Stimulated activated CD4-positive, alpha-beta T cell treated with anti-CD3 and anti-CD28 coated beads, Interleukin-2, amount 100 ng/mL, for 24 hours (primary cell): ENCODE data around the gene SMG5.
"Not testable (repeated sequence)": the region's sequence is repeated elsewhere in the genome, so short reads cannot be mapped to it uniquely, and the experiment has no call there.

Experiments
- DNase-seq, 2 donors: peaks; one replicate each; pipeline ENCODE4 v3.0.0-alpha.2; 2020

Gene SMG5, protein sequence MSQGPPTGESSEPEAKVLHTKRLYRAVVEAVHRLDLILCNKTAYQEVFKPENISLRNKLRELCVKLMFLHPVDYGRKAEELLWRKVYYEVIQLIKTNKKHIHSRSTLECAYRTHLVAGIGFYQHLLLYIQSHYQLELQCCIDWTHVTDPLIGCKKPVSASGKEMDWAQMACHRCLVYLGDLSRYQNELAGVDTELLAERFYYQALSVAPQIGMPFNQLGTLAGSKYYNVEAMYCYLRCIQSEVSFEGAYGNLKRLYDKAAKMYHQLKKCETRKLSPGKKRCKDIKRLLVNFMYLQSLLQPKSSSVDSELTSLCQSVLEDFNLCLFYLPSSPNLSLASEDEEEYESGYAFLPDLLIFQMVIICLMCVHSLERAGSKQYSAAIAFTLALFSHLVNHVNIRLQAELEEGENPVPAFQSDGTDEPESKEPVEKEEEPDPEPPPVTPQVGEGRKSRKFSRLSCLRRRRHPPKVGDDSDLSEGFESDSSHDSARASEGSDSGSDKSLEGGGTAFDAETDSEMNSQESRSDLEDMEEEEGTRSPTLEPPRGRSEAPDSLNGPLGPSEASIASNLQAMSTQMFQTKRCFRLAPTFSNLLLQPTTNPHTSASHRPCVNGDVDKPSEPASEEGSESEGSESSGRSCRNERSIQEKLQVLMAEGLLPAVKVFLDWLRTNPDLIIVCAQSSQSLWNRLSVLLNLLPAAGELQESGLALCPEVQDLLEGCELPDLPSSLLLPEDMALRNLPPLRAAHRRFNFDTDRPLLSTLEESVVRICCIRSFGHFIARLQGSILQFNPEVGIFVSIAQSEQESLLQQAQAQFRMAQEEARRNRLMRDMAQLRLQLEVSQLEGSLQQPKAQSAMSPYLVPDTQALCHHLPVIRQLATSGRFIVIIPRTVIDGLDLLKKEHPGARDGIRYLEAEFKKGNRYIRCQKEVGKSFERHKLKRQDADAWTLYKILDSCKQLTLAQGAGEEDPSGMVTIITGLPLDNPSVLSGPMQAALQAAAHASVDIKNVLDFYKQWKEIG

DNA sequence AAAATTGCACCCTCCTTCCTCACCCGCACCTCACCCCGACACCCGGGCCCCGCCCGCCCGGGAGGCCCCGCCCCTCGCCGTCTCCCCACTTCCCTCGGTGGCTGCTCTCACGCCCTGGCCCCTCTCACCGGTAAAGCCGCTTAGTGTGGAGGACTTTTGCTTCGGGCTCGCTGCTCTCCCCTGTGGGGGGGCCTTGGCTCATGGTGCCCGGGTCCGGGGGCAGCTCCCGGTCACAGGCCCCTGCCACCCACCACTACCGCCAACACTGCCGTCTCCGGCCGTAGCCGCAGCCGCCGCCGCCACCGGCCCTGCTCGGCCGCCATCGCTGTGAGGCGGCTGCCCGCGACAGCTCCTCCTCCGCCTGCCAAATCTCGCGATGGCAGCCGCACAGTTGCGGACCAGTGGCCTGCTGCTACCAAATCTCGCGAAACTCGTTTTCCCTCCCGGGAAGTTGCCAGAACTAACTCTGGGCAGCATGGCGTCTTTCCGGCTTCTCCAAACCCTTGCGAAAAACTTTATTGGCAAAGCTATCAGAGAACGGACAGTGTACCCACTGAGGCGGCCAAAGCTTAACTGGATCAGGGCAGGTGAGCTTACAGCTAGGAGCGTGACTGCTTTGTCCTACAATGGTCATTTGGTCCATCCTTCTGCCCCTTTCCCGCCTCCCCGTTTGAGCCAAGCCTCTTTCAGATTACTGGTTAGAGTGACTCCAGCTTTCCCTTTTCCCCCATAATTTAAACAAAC is at the start of gene SMG5:
TSS of gene SMG5 (minus strand) at position 347 of the 744 bp plus-strand sequence. CDS start at position 202, 145 bp downstream.
- DNase-seq, result peak; percentile 94 to 95

DNA sequence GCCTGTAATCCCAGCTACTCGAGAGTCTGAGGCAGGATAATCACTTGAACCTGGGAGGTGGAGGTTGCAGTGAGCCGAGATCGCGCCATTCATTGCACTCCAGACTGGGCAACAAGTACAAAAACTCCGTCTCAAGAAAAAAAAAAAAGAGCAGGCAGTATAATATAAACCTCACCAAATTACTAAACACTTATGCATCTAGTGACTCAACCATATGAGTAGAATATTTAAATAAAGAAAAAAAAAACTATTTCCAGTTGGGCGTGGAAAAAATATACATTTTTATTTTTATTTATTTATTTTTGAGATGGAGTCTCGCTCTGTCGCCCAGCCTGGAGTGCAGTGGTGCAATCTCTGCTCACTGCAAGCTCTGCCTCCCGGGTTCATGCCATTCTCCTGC is 40.6 kb upstream of the SMG5 start:
- not testable (repeated sequence) for DNase-seq

DNA sequence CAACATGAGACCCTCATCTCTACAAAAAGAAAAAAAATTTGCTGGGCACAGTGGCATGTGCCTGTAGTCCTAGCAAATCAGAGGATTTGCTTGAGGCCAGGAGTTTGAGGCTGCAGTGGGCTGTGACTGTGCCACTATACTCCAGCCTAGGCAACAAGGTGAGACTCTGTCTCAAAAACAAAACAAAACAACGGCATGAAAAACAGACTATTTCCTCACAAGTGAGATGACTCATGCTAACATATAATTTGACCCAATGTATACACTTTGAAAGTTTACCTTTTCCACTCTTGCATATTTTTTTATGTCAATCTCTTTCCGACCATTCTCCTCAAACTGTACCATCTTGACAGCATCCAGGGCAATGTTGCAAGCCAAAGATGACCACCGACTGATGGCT is 37.9 kb upstream of the SMG5 start:
- no peak for DNase-seq

DNA sequence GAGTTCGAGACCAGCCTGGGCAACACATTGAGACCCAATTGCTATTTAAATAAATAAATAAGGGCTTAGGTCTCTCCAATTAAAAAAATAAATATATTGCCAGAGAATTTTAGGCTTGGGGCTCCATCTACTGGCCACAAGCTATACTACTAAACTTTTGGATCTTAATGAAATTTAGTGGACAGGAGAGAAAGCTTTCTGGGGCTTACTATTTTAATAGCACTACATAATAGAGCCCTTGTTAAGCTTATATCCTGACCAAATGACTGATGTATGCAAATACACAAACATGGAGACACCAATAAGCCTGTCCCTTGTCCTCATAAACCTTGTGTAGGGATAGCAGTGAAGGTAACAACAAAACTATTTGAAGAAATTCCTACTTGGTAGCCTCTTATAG is 37.0 kb upstream of the SMG5 start:
- no peak for DNase-seq

DNA sequence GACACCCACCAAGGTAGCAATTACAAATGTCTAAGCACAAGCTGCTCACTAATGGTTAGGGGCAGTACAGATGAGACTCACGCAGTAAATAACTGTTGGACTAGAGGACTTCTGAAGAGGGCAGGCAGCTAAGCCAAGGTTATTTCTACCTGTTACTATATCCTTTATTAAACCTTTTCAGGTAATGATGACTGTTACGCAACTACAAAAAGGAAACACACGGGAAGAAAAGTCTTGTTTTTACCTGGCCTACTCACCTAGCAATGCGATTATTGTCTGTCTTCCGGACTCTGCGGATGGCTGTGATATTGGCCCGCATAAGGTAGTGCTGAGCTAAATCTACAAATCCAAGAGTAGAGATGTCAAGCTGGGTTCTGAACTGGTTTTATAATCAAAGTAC is 34.3 kb upstream of the SMG5 start:
- DNase-seq, result no peak

DNA sequence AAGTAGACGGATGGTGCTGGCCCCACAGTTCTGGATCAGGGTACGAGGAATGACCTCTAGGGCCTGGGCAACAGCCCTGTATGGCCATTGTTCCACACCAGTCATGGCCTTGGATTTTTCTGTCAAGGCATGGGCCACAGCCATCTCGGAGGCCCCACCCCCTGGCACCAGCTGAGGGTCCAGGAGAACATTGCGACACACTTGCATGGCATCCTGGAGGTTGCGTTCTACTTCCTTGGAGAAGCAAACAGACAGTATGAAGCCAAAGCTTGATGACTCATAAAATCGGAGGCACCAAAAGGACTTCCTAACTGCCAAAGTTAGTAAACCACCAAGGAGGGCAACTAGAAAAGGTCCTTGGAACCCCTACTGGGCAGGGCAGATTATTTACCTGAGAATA is 28.3 kb upstream of the SMG5 start:
- no peak for DNase-seq

DNA sequence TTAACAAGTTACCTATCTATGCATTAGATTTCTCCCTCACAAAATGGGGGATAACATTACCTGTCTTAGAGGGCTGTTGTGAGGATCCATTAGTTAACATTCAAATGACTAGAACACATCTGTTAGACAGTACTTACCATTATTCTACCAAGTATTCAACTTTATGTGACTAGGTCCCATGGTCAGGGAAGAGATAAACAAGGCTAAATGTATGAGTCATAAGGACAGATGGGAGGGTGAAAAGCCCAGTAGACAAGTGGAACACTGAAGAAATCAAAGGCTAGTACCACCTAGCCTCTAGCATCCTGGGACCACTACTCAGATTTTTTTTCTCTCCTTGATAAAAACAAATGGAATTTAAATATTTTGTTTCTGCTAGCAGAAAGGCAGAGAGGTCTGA is 25.5 kb upstream of the SMG5 start:
- DNase-seq, result no peak

DNA sequence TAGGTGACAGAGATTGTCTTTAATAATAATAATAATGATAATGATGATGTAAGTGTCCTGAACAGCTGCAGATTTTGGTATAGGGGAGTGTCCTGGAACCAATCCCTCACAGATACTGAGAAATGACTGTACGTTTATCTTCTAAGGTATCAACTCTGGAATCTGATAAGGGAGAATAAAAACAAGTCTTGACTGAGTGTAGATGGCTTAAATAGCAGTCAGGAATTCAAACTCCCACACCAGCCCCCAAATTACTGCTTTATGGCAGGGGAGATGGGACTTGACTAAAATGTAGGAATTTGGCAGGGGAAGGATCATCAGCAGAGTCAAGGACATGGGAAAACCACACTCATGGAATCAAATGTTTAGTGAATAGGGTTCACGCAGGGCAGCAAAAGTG is 22.6 kb upstream of the SMG5 start:
- no peak for DNase-seq

DNA sequence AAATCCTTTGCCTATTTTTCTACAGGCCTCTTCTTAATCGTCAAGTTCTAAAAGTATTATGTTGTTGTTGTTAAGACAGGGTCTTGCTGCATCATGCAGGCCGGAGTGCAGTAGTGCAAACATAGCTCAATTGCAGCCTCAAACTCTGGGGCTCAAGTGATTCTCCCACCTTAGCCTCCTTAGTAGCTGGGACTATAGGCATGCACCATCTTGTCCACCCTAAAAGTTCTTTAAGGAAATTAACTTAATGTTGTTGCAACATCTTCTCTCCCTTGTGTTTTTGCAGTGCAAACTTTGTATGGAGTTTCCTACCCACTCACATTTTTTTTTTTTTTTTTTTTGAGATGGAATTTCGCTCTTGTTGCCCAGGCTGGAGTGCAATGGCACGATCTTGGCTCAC is 20.6 kb upstream of the SMG5 start:
- no peak for DNase-seq

DNA sequence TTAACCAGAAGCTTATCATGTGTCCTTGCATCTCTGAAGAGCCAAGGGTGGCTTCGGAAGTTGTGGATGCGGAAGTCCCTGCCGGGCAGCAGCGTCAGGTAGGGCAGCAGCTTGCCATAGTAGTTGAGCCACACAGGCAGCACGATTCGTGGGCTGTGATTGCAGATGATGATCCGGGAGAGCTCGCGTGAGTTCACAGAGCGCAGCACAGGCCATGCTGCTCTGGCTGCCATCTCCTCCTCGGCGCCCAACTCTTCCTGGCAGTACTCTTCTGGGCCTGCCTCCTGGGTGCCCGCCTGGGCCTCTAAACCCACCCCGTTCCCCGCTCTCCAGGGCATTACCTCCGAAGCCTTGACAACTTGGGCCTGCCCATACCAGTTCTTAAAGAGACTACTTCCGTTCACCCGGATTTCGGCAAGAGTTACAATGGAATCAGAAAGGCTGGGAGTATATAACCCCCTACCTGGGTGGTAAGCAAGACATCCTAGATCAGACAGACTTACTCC is 16.3 kb upstream of the SMG5 start, which contains the start of gene VHLL:
TSS of gene VHLL (minus strand) at position 456 of the 506 bp plus-strand sequence. CDS start at position 338, 118 bp downstream.
- DNase-seq, result no peak

DNA sequence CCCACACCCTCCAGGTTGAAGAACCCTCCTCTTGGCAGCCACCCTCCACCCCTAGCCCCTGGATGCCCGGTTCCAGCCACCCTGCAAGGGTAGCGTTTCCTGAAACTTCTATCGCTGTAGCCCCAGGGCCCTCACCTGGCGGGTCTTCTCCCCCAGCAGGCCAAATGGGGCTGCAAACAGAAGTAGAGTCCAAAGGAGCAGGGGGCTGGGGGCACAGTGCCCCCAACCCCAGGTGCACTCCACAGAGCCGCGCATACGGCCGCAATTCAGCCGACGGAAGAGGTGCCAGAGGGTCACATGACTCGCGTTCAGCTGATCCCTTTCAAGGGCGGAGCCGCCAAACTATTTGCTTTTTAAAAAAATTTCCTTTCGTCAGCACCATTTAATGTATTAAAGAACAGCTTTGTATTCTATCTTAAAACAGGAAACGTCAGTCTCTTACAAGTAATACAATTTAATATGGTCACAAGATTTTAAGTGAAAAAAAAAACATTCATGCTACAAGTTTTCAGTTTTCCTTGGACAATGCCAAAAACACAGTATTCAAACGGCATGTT is 12.8 kb upstream of the SMG5 start, which contains the start of gene GLMP:
TSS of gene GLMP (minus strand) at position 289 of the 557 bp plus-strand sequence. CDS start at position 255, 34 bp downstream.
- peak; percentile 60 to 61 for DNase-seq

DNA sequence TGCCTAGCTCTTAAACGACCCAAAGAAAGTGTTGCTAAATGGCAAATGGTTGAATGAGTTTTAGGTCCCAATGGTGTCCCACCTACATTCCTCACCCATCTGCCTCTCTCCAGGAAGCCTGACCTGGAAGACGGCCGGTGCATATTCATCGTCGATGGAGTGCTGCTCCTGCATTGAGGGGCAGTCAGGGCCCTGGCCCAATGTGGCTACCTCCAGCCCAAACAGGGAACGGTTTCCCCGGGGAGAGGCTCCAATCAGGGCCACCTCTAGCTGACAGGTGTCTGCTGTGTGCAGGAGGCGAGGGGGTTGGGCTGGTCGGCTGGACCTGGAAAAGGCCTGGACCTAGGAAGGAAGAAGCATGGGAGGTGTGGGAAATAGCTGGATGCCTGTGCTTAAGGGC is 11.3 kb upstream of the SMG5 start:
- DNase-seq, result no peak

DNA sequence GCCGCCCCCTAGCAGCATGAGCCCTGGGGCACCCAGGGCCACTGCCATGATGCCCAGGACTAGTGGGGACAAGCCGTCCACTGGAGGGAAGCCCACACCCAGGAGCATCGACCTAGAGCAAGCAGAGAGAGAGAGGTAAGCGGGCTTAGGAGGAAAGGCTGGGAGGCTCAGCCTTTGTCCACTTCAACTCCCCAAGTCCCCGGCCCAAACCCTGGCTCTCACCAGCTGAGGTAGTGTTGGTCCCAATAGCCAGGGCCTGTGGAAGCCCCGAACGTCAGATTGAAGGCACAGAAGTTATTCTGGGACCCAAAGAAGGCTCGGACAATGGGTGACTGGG is 10.4 kb upstream of the SMG5 start:
- DNase-seq, result no peak

DNA sequence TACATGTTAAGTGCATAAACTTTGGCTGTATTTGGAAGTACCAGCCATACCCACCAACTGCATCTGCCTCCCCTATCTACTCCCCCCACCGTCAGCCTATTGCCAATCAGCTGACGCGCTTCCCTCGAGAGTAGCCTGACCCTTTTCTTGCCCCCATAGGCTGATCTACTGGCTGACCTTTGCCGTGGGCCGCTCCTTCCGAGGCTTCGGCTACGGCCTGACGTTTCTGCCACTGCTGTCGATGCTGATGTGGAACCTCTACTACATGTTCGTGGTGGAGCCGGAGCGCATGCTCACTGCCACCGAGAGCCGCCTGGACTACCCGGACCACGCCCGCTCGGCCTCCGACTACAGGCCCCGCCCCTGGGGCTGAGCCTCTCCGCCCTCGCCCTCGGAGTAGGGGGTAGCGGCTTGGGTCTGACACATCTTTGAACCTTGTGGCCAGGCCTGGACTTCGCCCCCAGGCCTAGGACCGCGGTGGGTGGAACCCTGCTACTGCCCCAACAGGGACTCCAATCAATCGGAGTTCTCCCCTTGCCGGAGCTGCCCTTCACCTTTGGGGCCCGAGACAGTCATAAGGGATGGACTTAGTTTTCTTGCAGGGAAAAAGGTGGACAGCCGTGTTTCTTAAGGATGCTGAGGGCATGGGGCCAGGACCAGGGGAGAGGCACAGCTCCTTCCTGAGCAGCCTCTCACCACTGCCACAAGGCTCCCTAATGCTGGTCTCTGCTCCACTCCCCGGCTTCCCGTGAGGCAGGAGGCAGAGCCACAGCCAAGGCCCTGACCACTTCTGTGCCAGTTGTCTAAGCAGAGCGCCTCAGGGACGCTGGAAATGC is 8.8 kb upstream of the SMG5 start:
- peak in 1 of 2 donors; percentile 42 for DNase-seq

DNA sequence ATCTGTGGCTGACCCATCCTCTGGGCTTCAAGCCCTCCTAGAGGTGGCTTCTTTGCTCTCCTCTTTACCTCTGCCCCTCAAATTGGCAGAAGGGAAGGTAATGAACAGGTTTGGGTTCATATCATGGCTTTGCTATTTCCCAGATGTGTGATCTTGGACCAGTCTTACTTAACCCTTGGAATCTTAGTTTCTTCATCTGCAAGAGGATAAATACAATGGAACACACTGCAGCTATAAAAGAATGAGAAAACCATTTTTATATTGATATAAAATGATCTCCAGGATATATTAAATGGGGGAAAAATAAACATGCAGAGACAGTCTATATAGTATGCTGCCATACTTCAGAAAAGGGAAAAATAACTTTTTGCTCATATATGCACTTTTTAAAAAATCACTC is 7.2 kb upstream of the SMG5 start:
- no peak for DNase-seq

DNA sequence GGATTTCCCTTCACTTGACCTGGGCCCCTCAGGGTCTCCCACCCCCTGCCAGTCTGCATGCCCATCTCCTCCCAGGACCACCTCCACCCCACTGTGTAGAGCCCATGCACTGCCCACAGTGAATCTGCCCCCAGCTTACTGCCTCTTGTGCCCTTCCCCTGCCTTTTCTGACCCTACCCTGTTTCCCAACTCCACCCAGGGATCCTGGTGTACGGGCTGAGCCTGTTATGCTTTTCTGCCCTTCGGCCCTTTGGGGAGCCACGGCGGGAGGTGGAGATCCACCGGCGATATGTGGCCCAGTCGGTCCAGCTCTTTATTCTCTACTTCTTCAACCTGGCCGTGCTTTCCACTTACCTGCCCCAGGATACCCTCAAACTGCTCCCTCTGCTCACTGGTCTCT is 3.4 kb upstream of the SMG5 start:
- no peak for DNase-seq

DNA sequence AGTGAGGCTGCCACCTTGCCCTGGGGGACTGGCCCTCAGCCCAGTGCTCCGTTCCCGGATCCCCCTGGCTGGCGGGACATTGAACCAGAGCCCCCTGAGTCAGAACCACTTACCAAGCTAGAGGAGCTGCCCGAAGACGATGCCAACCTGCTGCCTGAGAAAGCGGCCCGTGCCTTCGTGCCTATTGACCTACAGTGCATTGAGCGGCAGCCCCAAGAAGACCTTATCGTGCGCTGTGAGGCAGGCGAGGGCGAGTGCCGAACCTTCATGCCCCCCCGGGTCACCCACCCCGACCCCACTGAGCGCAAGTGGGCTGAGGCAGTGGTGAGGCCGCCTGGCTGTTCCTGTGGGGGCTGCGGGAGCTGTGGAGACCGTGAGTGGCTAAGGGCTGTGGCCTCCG is 2.8 kb upstream of the SMG5 start:
- DNase-seq, result no peak

DNA sequence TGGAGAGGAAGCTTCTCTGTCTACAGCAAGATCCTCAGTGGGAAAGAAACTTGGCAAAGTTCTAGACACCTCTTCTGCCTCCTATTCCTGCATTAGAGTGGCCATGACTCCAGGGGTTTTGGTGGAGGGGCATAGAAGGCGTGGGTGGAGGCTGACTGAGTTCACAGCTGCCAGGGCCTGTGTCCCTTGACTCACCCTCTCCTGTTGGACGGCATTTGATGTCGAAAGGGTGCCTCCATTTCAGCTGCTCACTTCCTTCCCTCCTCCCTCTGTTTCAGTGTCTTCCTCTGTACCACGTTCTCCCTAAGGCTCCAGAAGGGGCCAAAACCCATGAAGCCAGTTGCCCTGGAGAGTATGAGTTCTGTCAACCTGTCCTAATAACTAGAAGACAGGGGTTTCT is 2.1 kb upstream of the SMG5 start:
- DNase-seq, result no peak

DNA sequence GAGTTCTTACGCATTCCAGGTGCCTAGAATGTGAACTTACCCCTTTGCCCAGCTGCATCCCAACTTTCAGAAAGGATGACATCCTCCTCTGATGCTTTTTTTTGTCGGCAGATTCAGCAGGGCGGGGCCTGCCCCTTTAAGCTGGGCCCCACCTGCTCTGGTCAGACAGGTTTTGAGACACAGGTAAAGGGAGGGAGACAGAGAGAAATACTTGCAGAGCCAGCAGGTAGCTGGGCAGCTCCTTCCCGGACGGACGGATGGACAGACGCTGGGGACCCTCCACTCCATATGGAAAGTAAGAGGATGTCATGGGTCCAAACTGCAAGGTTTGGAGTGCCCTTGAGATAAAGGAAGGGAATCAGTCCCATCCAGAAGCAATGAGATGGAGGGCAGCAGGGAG is 1.5 kb upstream of the SMG5 start, which contains the start of gene TMEM79:
TSS of gene TMEM79 (plus strand) at position 214 of the 400 bp plus-strand sequence. CDS start 902 bp downstream, outside the sequence.
- DNase-seq, result no peak

DNA sequence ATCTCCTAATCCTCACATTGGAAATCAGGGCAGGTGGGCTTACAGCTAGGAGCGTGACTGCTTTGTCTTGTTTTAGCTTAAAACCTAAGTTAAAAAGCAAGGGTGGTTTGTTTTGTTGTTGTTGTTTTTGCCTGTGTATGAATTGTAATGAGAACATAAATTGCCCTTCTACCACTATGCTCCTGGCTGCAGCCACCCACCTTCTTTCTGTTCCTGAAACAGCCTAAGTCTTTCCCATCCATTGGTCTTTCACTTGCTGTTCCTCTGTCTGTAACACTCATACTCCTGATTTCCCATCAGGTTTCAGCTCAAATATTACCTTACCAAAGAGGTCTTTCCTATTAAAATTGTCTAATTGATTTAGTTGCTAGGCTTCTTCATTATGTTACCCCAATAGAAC is 896 bp upstream of the SMG5 start:
- no peak for DNase-seq
